ENCODE results near the gene ZNF474.

The ZNF474 gene

DNA sequence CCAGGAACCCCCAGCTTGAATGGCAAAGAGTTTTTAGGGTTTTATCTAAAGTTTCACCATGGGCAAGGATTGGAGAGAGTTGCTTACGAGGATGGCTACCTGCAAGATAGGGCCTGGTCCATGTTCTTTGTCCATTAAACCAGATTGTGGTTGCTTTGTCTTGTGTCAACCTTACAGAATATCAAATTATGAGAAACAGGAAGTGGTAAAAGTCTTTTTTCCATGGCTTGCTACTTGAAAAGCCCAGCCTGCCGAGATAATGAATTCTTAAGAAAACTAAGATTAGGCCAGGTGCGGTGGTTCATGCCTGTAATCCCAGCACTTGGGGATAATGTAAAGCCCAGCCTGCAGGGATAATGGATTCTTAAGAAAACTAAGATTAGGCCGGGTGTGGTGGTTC is 24.4 kb downstream of the ZNF474 start:
- DNase-seq (ENCODE audit: low spot score in 2 of 2) = no peak
- ATAC-seq (ENCODE audit: low read depth) = no peak
- H3K27ac Mint-ChIP-seq = no peak overlapping the region
- H3K4me1 Mint-ChIP-seq = no peaks in the 10 kb centered on the region
- no peaks in the 10 kb centered on the region for H3K27me3 Mint-ChIP-seq
- H3K36me3 Mint-ChIP-seq = no peaks in the 10 kb centered on the region
- H3K4me3 Mint-ChIP-seq = no peak overlapping the region
- no peaks in the 10 kb centered on the region for H3K9me3 Mint-ChIP-seq

DNA sequence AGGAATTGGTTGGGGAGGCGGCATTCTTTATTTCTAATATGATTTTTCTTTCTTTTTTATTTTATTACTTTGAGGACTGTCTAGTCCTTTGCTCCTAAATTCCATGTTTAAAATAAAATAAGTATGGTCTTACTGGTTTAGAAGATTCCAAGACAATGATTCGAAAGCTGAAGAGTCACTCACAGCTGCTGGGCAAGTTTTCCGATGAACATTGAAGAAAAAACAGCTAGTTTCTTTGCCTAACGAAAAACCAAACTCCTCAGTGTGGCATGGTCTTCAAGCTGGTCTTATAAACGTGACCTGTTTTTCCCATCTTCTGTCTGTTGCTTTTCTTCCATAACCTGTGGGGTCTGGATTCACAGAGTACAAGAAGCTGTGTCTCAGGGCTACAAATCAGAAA is 25.1 kb downstream of the ZNF474 start:
- ATAC-seq (ENCODE audit: low read depth) (no peak), DNase-seq (ENCODE audit: low spot score in 2 of 2) (no peak)
- Mint-ChIP-seq H3K27ac (no peak overlapping the region), H3K4me3 (no peak overlapping the region), H3K36me3 (no peaks in the 10 kb centered on the region), H3K9me3 (no peaks in the 10 kb centered on the region), H3K4me1 (no peaks in the 10 kb centered on the region), H3K27me3 (no peaks in the 10 kb centered on the region)

DNA sequence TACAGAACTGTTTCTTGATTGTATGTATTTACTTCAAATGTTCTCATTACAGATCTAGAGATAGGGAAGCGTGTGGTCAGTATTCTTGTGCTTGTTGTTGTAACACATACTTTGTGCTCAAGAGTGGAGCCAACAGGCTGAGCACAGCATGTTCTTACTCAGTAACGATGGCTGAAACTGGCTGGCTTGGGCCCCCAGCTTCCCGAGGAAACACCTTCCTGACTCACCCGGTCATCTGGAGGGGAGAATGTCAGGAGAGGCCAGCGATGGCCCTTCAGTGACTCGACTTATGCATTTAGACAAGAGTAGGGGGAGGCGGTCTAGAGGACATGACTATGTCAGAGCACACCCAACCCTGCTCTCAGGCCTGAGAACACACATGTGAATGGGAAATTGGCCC is 25.6 kb downstream of the ZNF474 start:
- H3K36me3 Mint-ChIP-seq = no peaks in the 10 kb centered on the region
- ATAC-seq (ENCODE audit: low read depth) = no peak

DNA sequence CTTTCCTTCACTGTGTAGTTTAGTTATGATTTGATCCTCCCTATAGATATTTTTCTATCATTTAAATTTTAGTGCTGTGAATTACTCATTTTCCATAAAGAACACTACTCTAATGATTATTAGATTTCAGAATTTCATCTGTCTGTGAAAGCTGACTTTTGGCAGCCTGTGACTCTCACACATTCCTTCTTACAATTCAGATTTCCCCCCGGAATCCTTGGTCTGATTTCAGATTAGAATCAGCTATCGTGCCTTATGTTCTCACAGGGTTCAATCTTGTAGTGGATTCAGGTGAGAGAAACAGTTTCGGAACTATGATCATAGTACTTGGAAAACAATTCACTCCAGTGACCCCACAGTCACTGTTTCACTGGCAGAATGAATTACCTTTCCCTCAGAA is 26.2 kb downstream of the ZNF474 start:
- Mint-ChIP-seq H3K27ac (no peak overlapping the region), H3K9me3 (peaks cover 2% of the 10 kb centered on the region), H3K27me3 (peaks cover 3% of the 10 kb centered on the region), H3K4me1 (no peaks in the 10 kb centered on the region), H3K4me3 (no peak overlapping the region), H3K36me3 (no peaks in the 10 kb centered on the region)
- no peak for ATAC-seq (ENCODE audit: low read depth)
- DNase-seq (ENCODE audit: low spot score in 2 of 2) = no peak

More for the DNA sequence above, 25.6 kb downstream of the ZNF474 start:
- no peak overlapping the region for H3K27ac Mint-ChIP-seq
- DNase-seq (ENCODE audit: low spot score in 2 of 2) = no peak
- no peaks in the 10 kb centered on the region for H3K4me1 Mint-ChIP-seq
- peaks cover under 1% of the 10 kb centered on the region for H3K9me3 Mint-ChIP-seq
- no peak overlapping the region for H3K4me3 Mint-ChIP-seq
- H3K27me3 Mint-ChIP-seq = peaks cover under 1% of the 10 kb centered on the region

DNA sequence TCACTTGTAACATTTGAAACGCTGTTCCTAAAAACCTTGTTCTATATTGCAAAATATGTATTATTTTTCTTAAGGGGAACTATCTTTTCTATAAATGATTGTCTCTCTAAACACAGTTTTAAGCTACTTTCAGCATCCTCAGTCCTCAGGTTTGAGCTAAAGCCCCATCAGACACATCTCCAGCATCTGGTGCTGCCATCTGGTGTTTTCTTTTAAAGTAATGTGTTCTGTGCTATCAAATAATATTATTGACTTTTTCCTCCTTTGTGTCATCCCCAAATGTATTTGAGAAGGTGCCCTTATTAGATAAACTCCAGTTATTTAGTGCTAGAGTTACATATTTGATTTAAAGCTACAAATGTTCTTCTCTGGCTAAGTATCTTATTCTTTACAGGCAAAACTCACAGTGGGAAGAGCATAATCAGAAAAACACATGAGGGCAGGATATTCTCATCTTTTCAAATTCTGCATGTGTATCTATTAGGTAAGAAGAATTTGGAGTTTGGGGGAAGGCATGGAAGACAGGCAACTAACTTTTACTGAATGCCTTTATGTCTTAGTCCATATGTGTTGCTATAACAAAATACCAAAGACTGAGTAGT is 27.5 kb downstream of the ZNF474 start:
- DNase-seq (ENCODE audit: low spot score in 2 of 2) (no peak), ATAC-seq (ENCODE audit: low read depth) (no peak)
- no peak overlapping the region for H3K27ac Mint-ChIP-seq
- H3K9me3 Mint-ChIP-seq = peaks cover 2% of the 10 kb centered on the region
- H3K4me1 Mint-ChIP-seq = no peaks in the 10 kb centered on the region
- H3K4me3 Mint-ChIP-seq = no peak overlapping the region
- H3K27me3 Mint-ChIP-seq = peaks cover 3% of the 10 kb centered on the region
- no peaks in the 10 kb centered on the region for H3K36me3 Mint-ChIP-seq

DNA sequence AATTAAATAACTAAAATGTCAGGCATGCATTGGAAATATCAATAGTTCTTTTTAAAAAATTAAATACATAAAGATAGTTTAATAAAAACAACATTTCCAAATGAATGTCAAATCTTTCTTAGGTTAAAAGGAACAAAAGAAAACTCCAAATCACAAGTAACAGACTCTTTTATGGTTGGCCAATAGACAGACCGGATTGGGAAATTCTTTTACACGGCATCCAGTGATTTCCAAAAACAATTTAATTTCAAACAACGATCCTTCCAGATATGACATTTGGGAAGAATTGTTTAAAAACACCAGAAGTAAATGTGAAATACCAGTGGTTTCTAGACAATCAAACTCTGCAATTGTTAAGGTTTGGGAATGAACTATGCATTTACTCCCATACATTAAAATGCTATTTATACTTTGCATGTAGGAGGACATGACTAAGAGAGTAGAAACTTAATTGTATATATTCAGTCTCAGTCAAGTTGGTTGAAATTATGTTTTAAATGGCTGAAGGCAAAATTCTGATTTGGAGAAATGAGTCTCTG is 32.8 kb downstream of the ZNF474 start:
- no peak for ATAC-seq (ENCODE audit: low read depth)
- H3K36me3 Mint-ChIP-seq = no peaks in the 10 kb centered on the region
- H3K27ac Mint-ChIP-seq = no peak overlapping the region
- no peaks in the 10 kb centered on the region for H3K4me1 Mint-ChIP-seq
- H3K27me3 Mint-ChIP-seq = peaks cover 3% of the 10 kb centered on the region
- DNase-seq (ENCODE audit: low spot score in 2 of 2) = no peak
- H3K4me3 Mint-ChIP-seq = no peak overlapping the region
- H3K9me3 Mint-ChIP-seq = peaks cover 2% of the 10 kb centered on the region

DNA sequence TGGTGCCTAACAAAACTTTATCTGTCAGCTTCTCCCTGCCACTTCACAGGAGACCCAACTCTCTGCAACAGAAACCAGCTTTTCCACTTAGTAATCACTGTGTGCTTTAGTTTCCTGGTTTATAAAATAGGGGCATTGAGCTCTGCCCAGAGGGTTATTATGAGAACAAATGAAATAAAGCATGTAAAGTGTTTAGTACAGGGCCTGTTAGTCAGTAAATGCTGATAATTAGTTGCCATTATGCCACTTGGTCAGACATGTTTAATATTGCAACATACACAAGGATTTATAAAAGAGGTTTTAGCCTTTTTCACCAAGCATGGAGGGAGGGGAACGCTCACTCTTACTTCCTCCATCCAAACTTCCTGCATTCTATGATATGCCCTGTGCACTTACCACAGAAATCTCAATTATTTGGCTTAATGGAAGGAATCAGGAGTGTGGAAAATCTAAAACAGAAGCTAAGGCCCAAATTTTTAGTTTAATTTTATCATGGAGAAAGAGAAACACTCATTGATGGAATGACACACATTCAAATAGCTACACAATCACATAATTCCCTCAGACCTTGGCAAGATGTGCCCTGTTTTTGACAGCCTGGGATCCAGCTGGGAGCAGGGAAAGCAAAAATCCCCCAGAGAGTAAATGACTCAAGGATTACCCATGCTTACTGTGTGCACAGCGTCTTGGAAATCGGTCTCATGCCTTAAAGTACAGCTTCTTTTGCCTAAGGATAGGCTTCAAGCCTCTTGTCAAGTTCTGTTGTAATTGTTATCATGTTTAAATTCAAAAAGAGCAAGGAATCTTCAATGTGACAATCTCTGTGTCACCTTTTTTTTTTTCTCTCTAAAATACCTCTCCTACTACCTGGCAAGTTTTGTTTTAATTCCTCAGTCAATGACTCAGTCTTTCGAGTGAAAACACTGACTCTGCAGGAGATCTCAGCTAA is 34.0 kb downstream of the ZNF474 start:
- ATAC-seq (ENCODE audit: low read depth) (no peak), DNase-seq (ENCODE audit: low spot score in 2 of 2) (no peak)
- Mint-ChIP-seq H3K27me3 (peaks cover 3% of the 10 kb centered on the region), H3K36me3 (no peaks in the 10 kb centered on the region), H3K27ac (no peak overlapping the region), H3K9me3 (peaks cover 2% of the 10 kb centered on the region), H3K4me1 (no peaks in the 10 kb centered on the region), H3K4me3 (no peak overlapping the region)

DNA sequence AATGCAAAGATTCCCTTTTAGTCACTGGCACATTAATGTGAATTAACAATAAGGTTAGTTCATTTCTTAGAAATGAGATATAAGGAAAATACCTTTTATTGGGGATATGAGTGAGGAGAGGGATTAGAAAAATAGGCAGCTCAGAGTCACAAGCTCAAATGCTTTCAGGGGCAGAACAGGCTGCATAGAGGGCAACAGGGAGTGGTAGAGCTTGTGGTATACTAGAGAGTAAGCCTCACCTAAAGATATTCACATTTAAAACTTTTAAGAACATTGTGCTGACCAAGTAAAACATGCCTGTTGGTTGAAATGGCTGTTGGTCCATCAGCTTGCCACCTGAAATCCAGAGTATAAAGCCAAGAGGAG is 34.7 kb downstream of the ZNF474 start:
- DNase-seq (ENCODE audit: low spot score in 2 of 2) = no peak
- peaks cover 2% of the 10 kb centered on the region for H3K9me3 Mint-ChIP-seq
- no peak overlapping the region for H3K4me3 Mint-ChIP-seq
- H3K36me3 Mint-ChIP-seq = no peaks in the 10 kb centered on the region
- H3K4me1 Mint-ChIP-seq = no peaks in the 10 kb centered on the region
- H3K27me3 Mint-ChIP-seq = peaks cover 6% of the 10 kb centered on the region
- no peak for ATAC-seq (ENCODE audit: low read depth)
- no peak overlapping the region for H3K27ac Mint-ChIP-seq

DNA sequence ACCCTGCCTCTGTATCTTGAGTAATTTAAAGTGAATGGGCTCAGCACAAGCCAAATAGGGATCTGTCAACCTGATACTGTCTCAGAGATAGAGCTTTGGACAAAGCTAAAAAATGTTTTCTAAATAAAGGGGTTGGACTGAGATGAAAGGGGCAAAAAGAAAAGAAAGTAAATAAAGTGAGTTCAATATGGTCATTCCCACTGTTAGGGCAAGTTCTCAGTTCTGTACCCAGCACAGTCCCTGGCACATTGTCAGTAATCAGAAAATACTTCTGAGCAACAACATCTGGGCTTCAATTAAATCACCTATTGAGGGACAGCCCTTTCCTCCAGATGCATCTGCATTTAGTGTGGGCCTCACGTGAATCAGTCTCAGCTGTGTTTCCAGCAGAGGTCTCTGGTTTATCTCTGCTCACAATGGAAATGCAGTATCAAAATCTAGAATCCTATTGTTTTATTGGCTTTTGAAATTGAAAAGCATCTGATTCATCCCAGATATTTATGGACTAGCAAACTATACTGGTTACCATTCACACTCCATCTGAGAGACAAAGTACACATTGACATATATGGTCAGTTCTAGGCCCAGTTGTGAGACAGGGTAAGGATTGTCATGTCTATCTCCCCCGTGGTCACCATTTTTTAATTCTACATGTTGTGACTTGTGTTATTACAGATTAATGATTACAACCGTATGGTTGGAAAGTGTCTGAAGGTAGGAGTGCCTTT is 35.6 kb downstream of the ZNF474 start:
- ATAC-seq (ENCODE audit: low read depth) = no peak

DNA sequence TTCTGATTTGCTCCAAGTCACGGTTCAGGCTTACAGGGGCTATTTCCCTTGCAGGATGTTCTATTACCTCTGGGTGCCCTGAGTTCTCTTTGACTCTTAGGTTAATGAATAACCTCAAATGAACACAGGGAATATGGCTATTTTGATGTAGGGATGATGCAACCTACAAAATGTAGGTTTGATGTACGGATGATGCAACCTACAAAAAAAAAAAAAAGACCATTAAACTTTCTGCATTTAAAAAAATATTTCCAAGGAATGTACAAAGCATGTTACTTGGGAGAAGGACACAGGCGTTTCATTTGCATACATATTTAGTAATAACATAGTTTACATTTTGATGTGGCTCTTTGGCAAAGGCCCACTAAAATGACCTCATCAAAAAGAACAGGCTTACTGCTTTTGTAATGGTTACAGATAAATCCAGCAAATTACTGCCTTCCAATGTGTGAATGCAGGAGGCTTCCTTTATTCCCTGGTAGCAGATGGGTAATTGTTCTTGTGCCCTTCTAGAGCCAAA is 36.3 kb downstream of the ZNF474 start:
- DNase-seq (ENCODE audit: low spot score in 2 of 2) (no peak), ATAC-seq (ENCODE audit: low read depth) (no peak)
- Mint-ChIP-seq H3K9me3 (no peaks in the 10 kb centered on the region), H3K27me3 (peaks cover 4% of the 10 kb centered on the region), H3K27ac (no peak overlapping the region), H3K36me3 (no peaks in the 10 kb centered on the region), H3K4me1 (no peaks in the 10 kb centered on the region), H3K4me3 (no peak overlapping the region)

More for the DNA sequence above, 35.6 kb downstream of the ZNF474 start:
- DNase-seq (ENCODE audit: low spot score in 2 of 2) = no peak
- H3K4me1 Mint-ChIP-seq = no peaks in the 10 kb centered on the region
- H3K4me3 Mint-ChIP-seq = no peak overlapping the region
- peaks cover 5% of the 10 kb centered on the region for H3K27me3 Mint-ChIP-seq
- H3K9me3 Mint-ChIP-seq = peaks cover under 1% of the 10 kb centered on the region
- H3K27ac Mint-ChIP-seq = no peak overlapping the region
- H3K36me3 Mint-ChIP-seq = no peaks in the 10 kb centered on the region

DNA sequence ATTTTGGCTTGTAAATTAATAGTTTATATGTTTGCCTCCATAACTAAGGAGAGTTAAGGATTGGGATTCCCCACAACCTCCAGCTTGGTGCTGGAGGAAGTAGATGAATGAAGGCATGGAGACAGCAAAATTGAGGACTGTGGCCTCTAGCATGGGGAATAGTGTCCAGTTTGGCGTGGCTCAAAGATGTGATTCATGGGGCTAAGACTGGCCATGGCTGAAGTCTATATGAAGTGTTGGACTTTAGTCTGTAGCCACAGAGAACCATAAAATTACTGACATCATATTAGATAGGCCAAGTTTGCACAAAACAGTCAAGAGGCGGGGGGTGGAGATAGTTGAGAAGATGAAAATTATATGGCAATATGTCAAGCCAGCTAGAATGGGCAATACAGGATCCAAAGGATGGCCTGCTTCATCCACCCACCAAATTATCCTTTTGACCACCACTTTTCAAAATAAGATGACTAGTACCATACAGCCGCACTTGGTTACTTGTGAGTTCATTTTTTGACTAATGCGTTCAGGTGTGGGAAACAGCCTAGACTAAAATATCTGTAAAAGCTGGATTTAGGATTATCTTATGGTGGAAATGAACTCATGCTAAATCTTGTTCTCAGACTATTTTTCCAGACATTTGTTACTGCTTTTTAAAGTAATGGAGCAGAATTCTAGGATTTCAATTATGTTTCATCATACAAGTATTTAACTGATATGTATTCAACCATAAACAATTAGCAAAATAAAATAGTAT is 40.2 kb downstream of the ZNF474 start:
- Mint-ChIP-seq H3K36me3 (no peaks in the 10 kb centered on the region), H3K27me3 (peaks cover 5% of the 10 kb centered on the region), H3K4me3 (no peak overlapping the region), H3K9me3 (no peaks in the 10 kb centered on the region), H3K27ac (no peak overlapping the region), H3K4me1 (peaks cover 3% of the 10 kb centered on the region)
- ATAC-seq (ENCODE audit: low read depth) = no peak
- DNase-seq (ENCODE audit: low spot score in 2 of 2) = no peak

DNA sequence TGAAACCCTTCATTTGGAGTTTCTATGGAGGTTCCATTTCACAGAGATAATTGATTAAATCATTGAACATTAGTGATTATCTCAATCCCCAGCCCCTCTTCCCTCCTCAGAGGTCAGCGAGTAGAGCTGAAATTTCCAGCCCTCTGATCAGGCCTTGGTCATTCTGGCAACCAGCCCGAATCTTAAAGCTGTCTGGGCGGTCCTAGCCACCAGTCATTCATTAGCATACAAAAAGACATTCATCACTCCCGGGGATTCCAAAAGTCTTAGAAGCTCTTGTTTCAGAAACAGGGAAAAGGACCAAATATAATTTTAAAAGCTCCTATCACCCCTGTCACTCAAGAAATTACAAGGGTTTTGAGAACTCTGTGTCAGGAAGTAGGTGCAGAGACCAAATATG is 41.3 kb downstream of the ZNF474 start:
- Mint-ChIP-seq H3K4me1 (peaks cover 3% of the 10 kb centered on the region), H3K36me3 (no peaks in the 10 kb centered on the region), H3K4me3 (no peak overlapping the region), H3K27ac (no peak overlapping the region), H3K27me3 (peaks cover 5% of the 10 kb centered on the region), H3K9me3 (no peaks in the 10 kb centered on the region)
- DNase-seq (ENCODE audit: low spot score in 2 of 2) (no peak), ATAC-seq (ENCODE audit: low read depth) (no peak)

DNA sequence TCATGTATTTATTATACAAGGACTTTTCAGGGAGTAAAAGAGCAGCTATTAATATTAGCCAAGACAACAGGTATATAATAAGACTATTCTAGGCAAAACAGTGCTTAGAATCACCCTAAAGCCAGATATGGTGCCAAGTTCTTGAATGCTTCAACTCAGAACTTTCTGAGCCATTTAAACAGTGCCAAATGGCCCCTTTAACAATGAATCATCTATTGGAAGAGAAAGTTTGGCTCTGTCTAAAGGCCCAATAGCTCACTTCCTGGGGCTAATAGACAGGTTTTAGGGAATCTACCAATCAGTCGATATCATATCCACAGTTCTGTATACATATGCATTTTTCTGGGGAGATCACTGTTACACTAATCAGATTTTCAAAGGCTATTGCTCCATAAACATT is 42.9 kb downstream of the ZNF474 start:
- Mint-ChIP-seq H3K27ac (no peak overlapping the region), H3K9me3 (no peaks in the 10 kb centered on the region), H3K36me3 (no peaks in the 10 kb centered on the region), H3K27me3 (peaks cover 5% of the 10 kb centered on the region), H3K4me3 (no peak overlapping the region), H3K4me1 (peaks cover 3% of the 10 kb centered on the region)
- DNase-seq (ENCODE audit: low spot score in 2 of 2) (no peak), ATAC-seq (ENCODE audit: low read depth) (no peak)

Measured in memory B cell (primary cell).